ENCODE results near the gene GNAQ.

- no peak for TF ChIP-seq CTCF (IDR thresholded peaks at IDR 0.05)
- no peak for TF ChIP-seq POLR2A (IDR thresholded peaks at IDR 0.05)
Measured at GRCh38 chr9:78040726-78041125, 9.1 kb upstream of the GNAQ start.
